ENCODE data around the gene TCF3. TPM values are rescaled to one million over a fixed set of nuclear protein-coding genes. Genes with fewer than 3 reads are reported as not detected.

Gene TCF3
- total and polyA plus RNA-seq, 2 donors (not counting 1 experiment from before 2014, with no cell fraction given) = 39.3 to 54.7 TPM

- H3K4me1 ChIP-seq (ENCODE audit: control insufficient read depth, extremely low read depth, insufficient read depth, low read length) = no peaks in the 10 kb centered on the region
- no peak for DNase-seq (ENCODE audit: low read depth in 2 of 2)
- H3K9ac ChIP-seq (ENCODE audit: insufficient read depth, low read length) = no peak overlapping the region
- no peak overlapping the region for H3K4me3 ChIP-seq (replicated peaks in 1 of 4; ENCODE audit: control extremely low read depth in 1 of 4, insufficient read depth in 1 of 4, low read depth in 3 of 4, low read length in 4 of 4)
- H3K36me3 ChIP-seq (ENCODE audit: control insufficient read depth, insufficient read depth, low read length) = no peaks in the 10 kb centered on the region
- H3K27ac ChIP-seq (ENCODE audit: insufficient read depth, low read length) = no peak overlapping the region
- no peak overlapping the region for H3K4me2 ChIP-seq (ENCODE audit: extremely low read depth, insufficient read depth, low read length)
- no peaks in the 10 kb centered on the region for H3K79me2 ChIP-seq (ENCODE audit: control insufficient read depth, insufficient read depth, low read length)
- H4K20me1 ChIP-seq (ENCODE audit: control insufficient read depth, extremely low read depth, insufficient read depth, low read length) = no peaks in the 10 kb centered on the region
- TF ChIP-seq CTCF (conservative IDR thresholded peaks at IDR 0.05 in 1 of 2, IDR thresholded peaks at IDR 0.05 in 1 of 2; ENCODE audit: low read depth in 1 of 2, low read length in 2 of 2) (no peak), EZH2 (IDR thresholded peaks at IDR 0.05; ENCODE audit: low read length, missing control alignments) (no peak)
- no peak overlapping the region for H2AFZ ChIP-seq (ENCODE audit: low read length)
- H3K9me3 ChIP-seq (ENCODE audit: control insufficient read depth, insufficient read depth, low read depth, low read length) = no peaks in the 10 kb centered on the region
- H3K27me3 ChIP-seq (ENCODE audit: control insufficient read depth, insufficient read depth, low read length) = no peaks in the 10 kb centered on the region
Observed at GRCh38 chr19:1659084-1659427, 6.6 kb upstream of the TCF3 start.

- H3K27me3 ChIP-seq (ENCODE audit: control insufficient read depth, insufficient read depth, low read length) = no peaks in the 10 kb centered on the region
- no peak overlapping the region for H3K9ac ChIP-seq (ENCODE audit: insufficient read depth, low read length)
- H3K36me3 ChIP-seq (ENCODE audit: control insufficient read depth, insufficient read depth, low read length) = no peaks in the 10 kb centered on the region
- no peaks in the 10 kb centered on the region for H4K20me1 ChIP-seq (ENCODE audit: control insufficient read depth, extremely low read depth, insufficient read depth, low read length)
- no peak for DNase-seq (ENCODE audit: low read depth in 2 of 2)
- H3K4me3 ChIP-seq (replicated peaks in 1 of 4; ENCODE audit: control extremely low read depth in 1 of 4, insufficient read depth in 1 of 4, low read depth in 3 of 4, low read length in 4 of 4) = no peak overlapping the region
- H3K9me3 ChIP-seq (ENCODE audit: control insufficient read depth, insufficient read depth, low read depth, low read length) = no peaks in the 10 kb centered on the region
- no peak overlapping the region for H3K4me2 ChIP-seq (ENCODE audit: extremely low read depth, insufficient read depth, low read length)
- no peak overlapping the region for H3K27ac ChIP-seq (ENCODE audit: insufficient read depth, low read length)
- H2AFZ ChIP-seq (ENCODE audit: low read length) = no peak overlapping the region
- H3K79me2 ChIP-seq (ENCODE audit: control insufficient read depth, insufficient read depth, low read length) = no peaks in the 10 kb centered on the region
- TF ChIP-seq CTCF (conservative IDR thresholded peaks at IDR 0.05 in 1 of 2, IDR thresholded peaks at IDR 0.05 in 1 of 2; ENCODE audit: low read depth in 1 of 2, low read length in 2 of 2) (no peak), EZH2 (IDR thresholded peaks at IDR 0.05; ENCODE audit: low read length, missing control alignments) (no peak)
- H3K4me1 ChIP-seq (ENCODE audit: control insufficient read depth, extremely low read depth, insufficient read depth, low read length) = no peaks in the 10 kb centered on the region
Observed at GRCh38 chr19:1658150-1659083, 6.0 kb upstream of the TCF3 start.

- Histone ChIP-seq H3K36me3 (ENCODE audit: control insufficient read depth, insufficient read depth, low read length) (no peaks in the 10 kb centered on the region), H4K20me1 (ENCODE audit: control insufficient read depth, extremely low read depth, insufficient read depth, low read length) (no peaks in the 10 kb centered on the region), H3K9me3 (ENCODE audit: control insufficient read depth, insufficient read depth, low read depth, low read length) (no peaks in the 10 kb centered on the region), H3K4me3 (replicated peaks in 1 of 4; ENCODE audit: control extremely low read depth in 1 of 4, insufficient read depth in 1 of 4, low read depth in 3 of 4, low read length in 4 of 4) (no peak overlapping the region), H3K79me2 (ENCODE audit: control insufficient read depth, insufficient read depth, low read length) (no peaks in the 10 kb centered on the region), H3K9ac (ENCODE audit: insufficient read depth, low read length) (no peak overlapping the region), H3K4me1 (ENCODE audit: control insufficient read depth, extremely low read depth, insufficient read depth, low read length) (no peaks in the 10 kb centered on the region), H3K27me3 (ENCODE audit: control insufficient read depth, insufficient read depth, low read length) (no peaks in the 10 kb centered on the region), H3K4me2 (ENCODE audit: extremely low read depth, insufficient read depth, low read length) (no peak overlapping the region), H2AFZ (ENCODE audit: low read length) (no peak overlapping the region), H3K27ac (ENCODE audit: insufficient read depth, low read length) (no peak overlapping the region)
- DNase-seq (ENCODE audit: low read depth in 2 of 2) = no peak
- TF ChIP-seq EZH2 (IDR thresholded peaks at IDR 0.05; ENCODE audit: low read length, missing control alignments) (no peak), CTCF (conservative IDR thresholded peaks at IDR 0.05 in 1 of 2, IDR thresholded peaks at IDR 0.05 in 1 of 2; ENCODE audit: low read depth in 1 of 2, low read length in 2 of 2) (no peak)
Observed at GRCh38 chr19:1657746-1658145, 5.3 kb upstream of the TCF3 start.
